ENCODE measurements around the gene TASP1. TPM values are rescaled to one million over a fixed set of nuclear protein-coding genes. Genes with fewer than 3 reads are reported as not detected.
"Not testable (repeated sequence)": the region's sequence is repeated elsewhere in the genome, so short reads cannot be mapped to it uniquely, and the experiment has no call there.

The TASP1 gene
- total RNA-seq, 4 donors from 2014 or later, result 1.7 to 4.2 (median 2.7) TPM

GRCh38 chr20:13389115-13389514 is 249.6 kb downstream of the TASP1 start:
- TF ChIP-seq CTCF (IDR thresholded peaks at IDR 0.05 in 4 of 5, conservative IDR thresholded peaks at IDR 0.05 in 1 of 5) (no peak), POLR2A (IDR thresholded peaks at IDR 0.05) (no peak)
- no peaks in the 10 kb centered on the region for H3K9me3 ChIP-seq
- H3K36me3 ChIP-seq, result no peaks in the 10 kb centered on the region
- H3K27me3 ChIP-seq, result no peaks in the 10 kb centered on the region
- H3K4me3 ChIP-seq, result no peak overlapping the region
- no peak for ATAC-seq
- DNase-seq, result no peak
- no peaks in the 10 kb centered on the region for H3K4me1 ChIP-seq
- intact Hi-C loops (cut with DNase I; ENCODE audit: low total_unique reads) (no loop called here), in situ Hi-C loops (cut with MboI; ENCODE audit: low sequenced_read_pairs in 4 of 4) (no loop called here)
- H3K27ac ChIP-seq, result no peak overlapping the region

- H3K4me3 ChIP-seq, result no peak overlapping the region
- H3K36me3 ChIP-seq, result no peaks in the 10 kb centered on the region
- intact Hi-C loops (cut with DNase I; ENCODE audit: low total_unique reads), result no loop called here
- no peak for DNase-seq
- no peak for TF ChIP-seq CTCF (IDR thresholded peaks at IDR 0.05 in 4 of 5, conservative IDR thresholded peaks at IDR 0.05 in 1 of 5)
- TF ChIP-seq POLR2A (IDR thresholded peaks at IDR 0.05), result no peak
- H3K9me3 ChIP-seq, result no peaks in the 10 kb centered on the region
- H3K27ac ChIP-seq, result no peak overlapping the region
- no peak for ATAC-seq
- H3K27me3 ChIP-seq, result no peaks in the 10 kb centered on the region
- H3K4me1 ChIP-seq, result no peaks in the 10 kb centered on the region
- in situ Hi-C loops (cut with MboI; ENCODE audit: low sequenced_read_pairs in 4 of 4), result no loop called here
Observed at GRCh38 chr20:13384132-13384531, 254.6 kb downstream of the TASP1 start.

- no peaks in the 10 kb centered on the region for H3K36me3 ChIP-seq
- DNase-seq (no peak), ATAC-seq (no peak)
- no peaks in the 10 kb centered on the region for H3K9me3 ChIP-seq
- intact Hi-C loops (cut with DNase I; ENCODE audit: low total_unique reads), result no loop called here
- H3K4me3 ChIP-seq, result no peak overlapping the region
- H3K27me3 ChIP-seq, result no peaks in the 10 kb centered on the region
- in situ Hi-C loops (cut with MboI; ENCODE audit: low sequenced_read_pairs in 4 of 4), result no loop called here
- H3K27ac ChIP-seq, result no peak overlapping the region
- TF ChIP-seq POLR2A (IDR thresholded peaks at IDR 0.05), result no peak
- no peak for TF ChIP-seq CTCF (IDR thresholded peaks at IDR 0.05 in 4 of 5, conservative IDR thresholded peaks at IDR 0.05 in 1 of 5)
- H3K4me1 ChIP-seq, result no peaks in the 10 kb centered on the region
Observed at GRCh38 chr20:13382786-13383185, 255.9 kb downstream of the TASP1 start.

- in situ Hi-C loops (cut with MboI; ENCODE audit: low sequenced_read_pairs in 4 of 4); H3K9me3 ChIP-seq; ATAC-seq; H3K36me3 ChIP-seq; H3K27me3 ChIP-seq; H3K4me1 ChIP-seq; intact Hi-C loops (cut with DNase I; ENCODE audit: low total_unique reads); H3K27ac ChIP-seq; DNase-seq; H3K4me3 ChIP-seq: not testable (repeated sequence)
Observed at GRCh38 chr20:13380497-13381229, 258.1 kb downstream of the TASP1 start.

- H3K27ac ChIP-seq, result no peak overlapping the region
- in situ Hi-C loops (cut with MboI; ENCODE audit: low sequenced_read_pairs in 4 of 4), result loop anchor here in 1 of 4 donors (10.0 kb wide), 1 partner anchor 59 kb away; no protein-coding TSS in a partner anchor
- TF ChIP-seq CTCF (IDR thresholded peaks at IDR 0.05 in 4 of 5, conservative IDR thresholded peaks at IDR 0.05 in 1 of 5), result no peak
- no peak for TF ChIP-seq POLR2A (IDR thresholded peaks at IDR 0.05)
- no peaks in the 10 kb centered on the region for H3K9me3 ChIP-seq
- H3K27me3 ChIP-seq, result no peaks in the 10 kb centered on the region
- H3K4me3 ChIP-seq, result no peak overlapping the region
- intact Hi-C loops (cut with DNase I; ENCODE audit: low total_unique reads), result no loop called here
- no peaks in the 10 kb centered on the region for H3K4me1 ChIP-seq
- no peaks in the 10 kb centered on the region for H3K36me3 ChIP-seq
- DNase-seq, result no peak
- ATAC-seq, result no peak
Observed at GRCh38 chr20:13373400-13373799, 265.3 kb downstream of the TASP1 start.

Data from gastrocnemius medialis (tissue), 4 donors.